SK-N-SH (cell line): Measurements from ENCODE around the gene ZMIZ1. TPM values are rescaled to one million over a fixed set of nuclear protein-coding genes. Genes with fewer than 3 reads are reported as not detected.

ENCODE experiments used
- CTCF ChIA-PET: fragments of 300-600, 350-600 bp; formaldehyde crosslinking; extraction: SDS; loops from one replicate; lab custom pipeline; 2021; lab: Yijun Ruan, JAX
- POLR2A ChIA-PET: fragments of 350-600 bp; sonication (Branson Sonifier 250); formaldehyde crosslinking; extraction: SDS; loops from one replicate; lab custom pipeline; 2020; ENCODE audit warnings: antibody characterized with exemption, inconsistent platforms; lab: Yijun Ruan, JAX
- DNase-seq: peaks from one replicate; pipeline ENCODE4 v3.0.0; 2012
- H2AFZ ChIP-seq: fragments of 200-600 bp; sonication (generic); 2 replicates; pipeline ENCODE4 v1.8.1; 2016; ENCODE audit warnings: antibody characterized with exemption, mild to moderate bottlenecking, low read depth
- H3F3A ChIP-seq: fragments of 200-600 bp; sonication (generic); replicated peaks from 2 replicates; pipeline ENCODE3; 2016; ENCODE audit warnings: antibody characterized with exemption, mild to moderate bottlenecking; ENCODE audit not compliant: insufficient read depth
- H3K27ac ChIP-seq, 2 experiments: fragments of 200-500 bp in 1 of 2; fragments of 200-600 bp in 1 of 2; sonication (Bioruptor generic) in 1 of 2; sonication (generic), shearing (Covaris generic) in 1 of 2; 2 replicates each; pipeline versions ENCODE4 v1.5.1 to v1.6.1; 2014 to 2016; ENCODE audit warnings: low read depth in 2 of 2, inconsistent platforms in 1 of 2, low read length in 1 of 2, mild to moderate bottlenecking in 1 of 2, mixed read lengths in 1 of 2
- H3K27me3 ChIP-seq: fragments of 200-600 bp; sonication (generic), shearing (Covaris generic); 2 replicates; pipeline ENCODE4 v1.6.1; 2016; ENCODE audit warnings: mixed run types; ENCODE audit not compliant: insufficient read depth
- H3K36me3 ChIP-seq, 2 experiments: fragments of 200-500 bp in 1 of 2; fragments of 200-600 bp in 1 of 2; sonication (Bioruptor generic) in 1 of 2; sonication (generic) in 1 of 2; replicated peaks in 1 of 2; 2 replicates each; pipeline versions ENCODE3 to v1.5.1; 2014 to 2016; ENCODE audit warnings: low read length in 1 of 2, mild to moderate bottlenecking in 1 of 2; ENCODE audit not compliant: insufficient read depth in 2 of 2, control insufficient read depth in 1 of 2
- H3K4me1 ChIP-seq, 2 experiments: fragments of 200-500 bp in 1 of 2; fragments of 200-600 bp in 1 of 2; sonication (Bioruptor generic) in 1 of 2; sonication (generic), shearing (Covaris generic) in 1 of 2; 2 replicates each; pipeline versions ENCODE4 v1.5.1 to v1.6.1; 2014 to 2016; ENCODE audit warnings: low read depth in 1 of 2, low read length in 1 of 2, mixed run types in 1 of 2; ENCODE audit not compliant: insufficient read depth in 2 of 2, control insufficient read depth in 1 of 2
- H3K4me2 ChIP-seq: fragments of 200-600 bp; sonication (generic), shearing (Covaris generic); 2 replicates; pipeline ENCODE4 v1.6.1; 2017; ENCODE audit warnings: mixed run types
- H3K4me3 ChIP-seq, 2 experiments: fragments of 200-500 bp in 1 of 2; fragments of 200-600 bp in 1 of 2; sonication (Bioruptor generic) in 1 of 2; sonication (generic), shearing (Covaris generic) in 1 of 2; 2 replicates each; pipeline versions ENCODE4 v1.5.1 to v1.8.1; 2014 to 2016; ENCODE audit warnings: low read depth in 2 of 2, inconsistent platforms in 1 of 2, low read length in 1 of 2, mild to moderate bottlenecking in 1 of 2, mixed read lengths in 1 of 2, moderate library complexity in 1 of 2
- H3K79me2 ChIP-seq: fragments of 200-600 bp; sonication (generic); 2 replicates; pipeline ENCODE4 v1.8.1; 2017; ENCODE audit warnings: mild to moderate bottlenecking; ENCODE audit not compliant: insufficient read depth
- H3K9ac ChIP-seq: fragments of 200-600 bp; sonication (generic); 2 replicates; pipeline ENCODE4 v1.6.1; 2017; ENCODE audit warnings: mixed run types
- H3K9me2 ChIP-seq: fragments of 200-600 bp; sonication (generic); 2 replicates; pipeline ENCODE4 v1.6.1; 2017; ENCODE audit warnings: mixed run types
- H3K9me3 ChIP-seq: fragments of 200-600 bp; sonication (generic); 2 replicates; pipeline ENCODE4 v1.6.1; 2017; ENCODE audit warnings: mixed run types, mild to moderate bottlenecking, moderate library complexity
- H4K20me1 ChIP-seq: fragments of 200-600 bp; sonication (generic); 2 replicates; pipeline ENCODE4 v1.6.1; 2017; ENCODE audit warnings: mild to moderate bottlenecking, mixed run types; ENCODE audit not compliant: insufficient read depth
- ELF1 ChIP-seq: IDR thresholded peaks from 2 replicates; pipeline ENCODE4 v1.4.0; 2012
- FOSL2 ChIP-seq: IDR thresholded peaks from 2 replicates; pipeline ENCODE4 v1.4.0; 2012; ENCODE audit warnings: low read depth, mild to moderate bottlenecking, moderate library complexity, borderline replicate concordance
- GABPA ChIP-seq: IDR thresholded peaks from 2 replicates; pipeline ENCODE4 v1.4.0; 2012; ENCODE audit warnings: low read depth, mild to moderate bottlenecking
- GATA2 ChIP-seq: sonication (generic); formaldehyde crosslinking; IDR thresholded peaks from 2 replicates; pipeline ENCODE4 v1.5.0; 2020; ENCODE audit warnings: mild to moderate bottlenecking, missing genetic modification reagents
- JUND ChIP-seq: IDR thresholded peaks from 2 replicates; pipeline ENCODE4 v1.4.0; 2012
- SIN3A ChIP-seq: IDR thresholded peaks from 2 replicates; pipeline ENCODE4 v1.6.1; 2012; ENCODE audit warnings: low read depth, mild to moderate bottlenecking, low read length, moderate library complexity, borderline replicate concordance
- YY1 ChIP-seq: IDR thresholded peaks from 2 replicates; pipeline ENCODE4 v1.4.0; 2012; ENCODE audit warnings: low read depth, mild to moderate bottlenecking
- WGBS: methylation state at CpG from one replicate; pipeline ENCODE4 v1.1.6; 2017; ENCODE audit warnings: low lambda C conversion rate; 5-methylcytosine and 5-hydroxymethylcytosine counted together
- polyA plus RNA-seq, 3 experiments: library from polyadenylated mRNA; depleted of rRNA; stranded (reverse); fragments of >200 nt; gene quantifications; 2 replicates each; pipeline ENCODE4 v1.2.3, GENCODE V29; 2012
- TF ChIP-seq, protein P1 (sequence below): IDR thresholded peaks from 2 replicates; pipeline ENCODE4 v1.4.0; 2012; ENCODE audit warnings: low read depth
- TF ChIP-seq, protein P2 (sequence below): IDR thresholded peaks from 2 replicates; pipeline ENCODE4 v1.4.0; 2012; ENCODE audit warnings: low read depth, borderline replicate concordance
- TF ChIP-seq, protein P3 (sequence below): fragments of 150-350 bp; IDR thresholded peaks from 2 replicates; pipeline ENCODE4 v1.6.1; 2017; ENCODE audit warnings: antibody characterized with exemption, low read length, low read depth, borderline replicate concordance
- TF ChIP-seq, protein P4 (sequence below): IDR thresholded peaks from 2 replicates; pipeline ENCODE4; 2012

Gene ZMIZ1
- polyA plus RNA-seq, 1 of the 3 experiments (the other 2 are of a cell fraction), result 23.5 TPM

DNA sequence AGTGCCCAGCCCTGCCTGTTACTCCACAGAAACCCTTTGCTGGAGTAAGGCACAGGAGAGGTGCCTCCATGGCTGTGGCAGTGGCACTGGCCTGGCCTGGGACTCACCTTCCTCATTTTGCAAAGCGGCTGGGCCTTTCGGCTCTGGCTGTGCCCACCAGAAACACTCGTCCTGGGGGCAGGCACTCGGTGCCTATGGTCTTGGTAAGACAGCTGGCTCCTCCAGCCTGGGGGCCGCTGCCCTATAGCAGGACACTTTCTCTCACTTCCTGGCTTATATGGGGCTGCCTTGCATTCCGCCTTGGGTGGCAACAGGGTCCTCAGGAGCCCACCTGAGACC lies 13.2 kb downstream of the ZMIZ1 start:
- TF ChIP-seq, protein P1, sequence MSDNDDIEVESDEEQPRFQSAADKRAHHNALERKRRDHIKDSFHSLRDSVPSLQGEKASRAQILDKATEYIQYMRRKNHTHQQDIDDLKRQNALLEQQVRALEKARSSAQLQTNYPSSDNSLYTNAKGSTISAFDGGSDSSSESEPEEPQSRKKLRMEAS, result no peak
- Histone ChIP-seq H3K27ac (peak overlapping the region; percentile 55 to 66; a peak in 3 of 4 replicates), H3K36me3 (peaks cover 0 to 4% of the 10 kb centered on the region in 2 experiments), H3K4me2 (peak overlapping the region; percentile 71; the same call in 1 of the 2 replicates), H3K9me2 (no peaks in the 10 kb centered on the region), H3K27me3 (no peaks in the 10 kb centered on the region), H3K4me3 (no peak overlapping the region), H4K20me1 (peaks cover 99% of the 10 kb centered on the region), H3K79me2 (peaks cover 100% of the 10 kb centered on the region), H3F3A (peaks cover 11% of the 10 kb centered on the region), H3K9ac (no peak overlapping the region), H3K9me3 (no peaks in the 10 kb centered on the region), H3K4me1 (peaks cover 57 to 80% of the 10 kb centered on the region in 2 experiments), H2AFZ (no peak overlapping the region)
- CTCF ChIA-PET, result interaction anchor here (0.6 to 1.2 kb wide), 3 partner anchors 13 to 1035 kb away, joined by 3 to 6 read pairs (median 4); no protein-coding TSS in a partner anchor
- POLR2A ChIA-PET, result interaction anchor here (0.6 kb wide), 1 partner anchor 105 kb away, joined by 3 read pairs; no protein-coding TSS in a partner anchor
- WGBS, result no CpG with 5 or more reads among the region's 6 CpGs
- DNase-seq, result no peak

DNA sequence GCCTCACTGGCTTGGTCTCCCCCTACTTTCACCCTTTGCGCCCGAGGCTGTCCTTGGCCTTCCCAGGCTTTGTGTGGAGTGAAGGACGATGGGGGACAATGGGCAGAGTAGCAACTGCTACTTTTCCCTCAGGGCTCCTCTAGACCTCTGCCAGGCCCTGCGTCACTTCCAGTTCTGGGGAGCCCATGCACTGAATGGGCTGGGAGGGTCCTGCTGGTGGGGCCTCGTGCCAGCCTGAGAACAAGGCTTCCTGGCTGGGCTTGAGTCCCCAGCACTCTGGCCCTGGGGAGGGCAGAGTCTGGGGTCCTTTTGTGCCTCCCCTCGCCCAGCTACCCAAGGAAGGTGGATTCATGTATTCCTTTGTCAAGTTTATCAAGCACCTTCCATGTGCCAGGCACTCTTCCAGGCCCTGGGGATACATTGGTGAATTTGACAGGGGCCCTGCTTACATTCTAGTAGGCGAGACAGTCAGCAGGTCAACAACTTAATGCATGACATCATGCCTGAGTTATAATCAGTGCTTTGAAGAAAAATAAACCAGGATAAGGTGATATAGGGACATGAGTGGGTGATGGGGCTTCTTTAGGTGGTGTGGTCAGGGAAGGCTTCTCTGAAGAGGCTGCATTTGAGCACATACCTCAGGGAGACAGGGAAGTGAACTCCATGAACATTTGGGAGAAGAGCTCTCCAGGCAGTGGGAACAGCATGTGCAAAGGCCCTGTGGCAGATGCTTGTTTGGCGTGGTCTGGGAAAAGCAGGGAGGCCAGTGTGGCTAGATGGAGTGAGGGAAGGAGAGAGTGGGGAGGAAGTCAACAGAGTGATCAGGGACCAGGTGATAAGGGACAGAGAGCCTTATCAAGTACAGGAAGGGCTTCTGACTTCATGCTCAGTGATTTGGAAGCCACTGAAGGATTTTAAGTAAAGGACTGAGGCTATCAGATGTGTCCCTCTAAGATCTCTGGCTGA lies 14.1 kb downstream of the ZMIZ1 start:
- no peak overlapping the region for H2AFZ ChIP-seq
- ChIA-PET POLR2A (no interaction called here), CTCF (interaction anchor here (1.1 to 1.2 kb wide), 2 partner anchors 12 to 108 kb away, joined by 3 to 6 read pairs; no protein-coding TSS in a partner anchor)
- no peak for TF ChIP-seq JUND
- no peak for TF ChIP-seq SIN3A
- no peak for TF ChIP-seq YY1
- no peak for TF ChIP-seq FOSL2
- TF ChIP-seq, protein P2, sequence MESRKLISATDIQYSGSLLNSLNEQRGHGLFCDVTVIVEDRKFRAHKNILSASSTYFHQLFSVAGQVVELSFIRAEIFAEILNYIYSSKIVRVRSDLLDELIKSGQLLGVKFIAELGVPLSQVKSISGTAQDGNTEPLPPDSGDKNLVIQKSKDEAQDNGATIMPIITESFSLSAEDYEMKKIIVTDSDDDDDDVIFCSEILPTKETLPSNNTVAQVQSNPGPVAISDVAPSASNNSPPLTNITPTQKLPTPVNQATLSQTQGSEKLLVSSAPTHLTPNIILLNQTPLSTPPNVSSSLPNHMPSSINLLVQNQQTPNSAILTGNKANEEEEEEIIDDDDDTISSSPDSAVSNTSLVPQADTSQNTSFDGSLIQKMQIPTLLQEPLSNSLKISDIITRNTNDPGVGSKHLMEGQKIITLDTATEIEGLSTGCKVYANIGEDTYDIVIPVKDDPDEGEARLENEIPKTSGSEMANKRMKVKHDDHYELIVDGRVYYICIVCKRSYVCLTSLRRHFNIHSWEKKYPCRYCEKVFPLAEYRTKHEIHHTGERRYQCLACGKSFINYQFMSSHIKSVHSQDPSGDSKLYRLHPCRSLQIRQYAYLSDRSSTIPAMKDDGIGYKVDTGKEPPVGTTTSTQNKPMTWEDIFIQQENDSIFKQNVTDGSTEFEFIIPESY, result no peak
- no peak for TF ChIP-seq GATA2 (CRISPR knock-in tag)
- TF ChIP-seq, protein P3, sequence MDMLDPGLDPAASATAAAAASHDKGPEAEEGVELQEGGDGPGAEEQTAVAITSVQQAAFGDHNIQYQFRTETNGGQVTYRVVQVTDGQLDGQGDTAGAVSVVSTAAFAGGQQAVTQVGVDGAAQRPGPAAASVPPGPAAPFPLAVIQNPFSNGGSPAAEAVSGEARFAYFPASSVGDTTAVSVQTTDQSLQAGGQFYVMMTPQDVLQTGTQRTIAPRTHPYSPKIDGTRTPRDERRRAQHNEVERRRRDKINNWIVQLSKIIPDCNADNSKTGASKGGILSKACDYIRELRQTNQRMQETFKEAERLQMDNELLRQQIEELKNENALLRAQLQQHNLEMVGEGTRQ, result no peak
- TF ChIP-seq, protein P4, sequence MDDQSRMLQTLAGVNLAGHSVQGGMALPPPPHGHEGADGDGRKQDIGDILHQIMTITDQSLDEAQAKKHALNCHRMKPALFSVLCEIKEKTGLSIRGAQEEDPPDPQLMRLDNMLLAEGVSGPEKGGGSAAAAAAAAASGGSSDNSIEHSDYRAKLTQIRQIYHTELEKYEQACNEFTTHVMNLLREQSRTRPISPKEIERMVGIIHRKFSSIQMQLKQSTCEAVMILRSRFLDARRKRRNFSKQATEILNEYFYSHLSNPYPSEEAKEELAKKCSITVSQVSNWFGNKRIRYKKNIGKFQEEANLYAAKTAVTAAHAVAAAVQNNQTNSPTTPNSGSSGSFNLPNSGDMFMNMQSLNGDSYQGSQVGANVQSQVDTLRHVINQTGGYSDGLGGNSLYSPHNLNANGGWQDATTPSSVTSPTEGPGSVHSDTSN, result no peak
- TF ChIP-seq ELF1, result no peak
- TF ChIP-seq, protein P1, result no peak
- TF ChIP-seq GABPA, result no peak
- no peak overlapping the region for H3K4me3 ChIP-seq
- no peaks in the 10 kb centered on the region for H3K9me2 ChIP-seq
- peaks cover 11% of the 10 kb centered on the region for H3F3A ChIP-seq
- H3K9ac ChIP-seq, result no peak overlapping the region
- peak overlapping the region; percentile 71; the same call in 1 of the 2 replicates for H3K4me2 ChIP-seq
- H3K4me1 ChIP-seq, result peaks cover 57 to 85% of the 10 kb centered on the region in 2 experiments
- H3K27ac ChIP-seq, result peak overlapping the region; percentile 55 to 66; a peak in 3 of 4 replicates
- peaks cover 99% of the 10 kb centered on the region for H4K20me1 ChIP-seq
- H3K36me3 ChIP-seq, result peaks cover 0 to 4% of the 10 kb centered on the region in 2 experiments
- WGBS, result 80% methylated on average over 6 of the region's 8 CpGs
- H3K27me3 ChIP-seq, result no peaks in the 10 kb centered on the region
- peaks cover 100% of the 10 kb centered on the region for H3K79me2 ChIP-seq
- no peak for DNase-seq
- H3K9me3 ChIP-seq, result no peaks in the 10 kb centered on the region
